Lower leg skin (tissue), 3 donors: Measurements from ENCODE around the gene UBAP1.

Experiments
- POLR2A ChIP-seq, 2 donors: fragments of 450-650 bp; IDR thresholded peaks; one replicate each; pipeline ENCODE4 v1.6.1; 2016 to 2017; ENCODE audit warnings: antibody characterized with exemption in 2 of 2, mild to moderate bottlenecking in 1 of 2, moderate library complexity in 1 of 2
- TF ChIP-seq, protein P1 (sequence below), 3 donors: fragments of 450-650 bp; IDR thresholded peaks; one replicate each; pipeline ENCODE4 v1.5.1; 2016; ENCODE audit warnings: antibody characterized with exemption in 3 of 3, mild to moderate bottlenecking in 3 of 3, moderate library complexity in 2 of 3

- TF ChIP-seq, protein P1, sequence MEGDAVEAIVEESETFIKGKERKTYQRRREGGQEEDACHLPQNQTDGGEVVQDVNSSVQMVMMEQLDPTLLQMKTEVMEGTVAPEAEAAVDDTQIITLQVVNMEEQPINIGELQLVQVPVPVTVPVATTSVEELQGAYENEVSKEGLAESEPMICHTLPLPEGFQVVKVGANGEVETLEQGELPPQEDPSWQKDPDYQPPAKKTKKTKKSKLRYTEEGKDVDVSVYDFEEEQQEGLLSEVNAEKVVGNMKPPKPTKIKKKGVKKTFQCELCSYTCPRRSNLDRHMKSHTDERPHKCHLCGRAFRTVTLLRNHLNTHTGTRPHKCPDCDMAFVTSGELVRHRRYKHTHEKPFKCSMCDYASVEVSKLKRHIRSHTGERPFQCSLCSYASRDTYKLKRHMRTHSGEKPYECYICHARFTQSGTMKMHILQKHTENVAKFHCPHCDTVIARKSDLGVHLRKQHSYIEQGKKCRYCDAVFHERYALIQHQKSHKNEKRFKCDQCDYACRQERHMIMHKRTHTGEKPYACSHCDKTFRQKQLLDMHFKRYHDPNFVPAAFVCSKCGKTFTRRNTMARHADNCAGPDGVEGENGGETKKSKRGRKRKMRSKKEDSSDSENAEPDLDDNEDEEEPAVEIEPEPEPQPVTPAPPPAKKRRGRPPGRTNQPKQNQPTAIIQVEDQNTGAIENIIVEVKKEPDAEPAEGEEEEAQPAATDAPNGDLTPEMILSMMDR (IDR thresholded peaks at IDR 0.05): no peak
- TF ChIP-seq POLR2A (IDR thresholded peaks at IDR 0.05): no peak
Observed at GRCh38 chr9:34200092-34200491, 21.2 kb downstream of the UBAP1 start.
